GM19023 (cell line): ENCODE results near the gene ZDHHC8.

ENCODE experiments used
- ATAC-seq: cut with Tn5 transposase; IDR thresholded peaks from one replicate; pipeline ENCODE4 v1.9.1; 2021; ENCODE audit warnings: mild to moderate bottlenecking, moderate library complexity; ENCODE audit not compliant: unreplicated experiment

ZDHHC8 gene

DNA sequence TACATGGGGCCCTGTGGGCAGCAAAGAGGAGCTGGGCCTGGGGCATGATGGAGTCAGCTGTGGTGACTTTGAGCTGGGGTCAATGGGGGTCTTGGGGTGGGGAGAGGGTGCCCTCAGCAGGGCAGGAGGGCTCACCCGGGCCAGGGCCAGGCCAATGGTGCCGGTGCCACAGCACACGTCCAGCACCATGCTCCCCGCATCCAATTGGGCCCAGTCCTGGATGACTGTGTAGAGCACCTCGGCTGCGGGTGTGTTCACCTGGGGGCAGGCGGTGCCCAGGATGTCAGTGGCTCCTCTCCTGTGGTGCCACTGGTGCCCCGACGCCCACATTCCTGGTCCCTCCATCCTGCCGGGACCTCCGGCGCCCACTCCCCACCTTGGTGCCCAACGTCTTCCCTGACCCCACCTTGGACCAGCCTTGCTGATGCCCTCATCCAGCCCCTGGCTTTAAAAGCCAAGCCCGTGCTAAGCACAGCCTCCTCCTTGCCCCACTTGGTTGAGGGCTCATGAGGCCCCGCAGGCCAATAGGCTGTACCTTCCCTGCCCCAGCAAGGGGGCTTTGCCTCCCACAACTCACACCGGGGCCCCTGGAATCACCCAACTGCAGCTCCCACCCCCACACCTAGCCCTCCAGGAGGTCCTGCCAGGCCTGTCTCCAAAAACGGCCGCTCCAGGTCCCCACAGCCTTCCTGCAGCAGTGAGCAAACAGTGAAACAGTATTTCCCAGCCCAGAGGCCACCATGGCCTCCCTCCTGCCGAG, 17.9 kb upstream of the ZDHHC8 start:
- no peak for ATAC-seq

DNA sequence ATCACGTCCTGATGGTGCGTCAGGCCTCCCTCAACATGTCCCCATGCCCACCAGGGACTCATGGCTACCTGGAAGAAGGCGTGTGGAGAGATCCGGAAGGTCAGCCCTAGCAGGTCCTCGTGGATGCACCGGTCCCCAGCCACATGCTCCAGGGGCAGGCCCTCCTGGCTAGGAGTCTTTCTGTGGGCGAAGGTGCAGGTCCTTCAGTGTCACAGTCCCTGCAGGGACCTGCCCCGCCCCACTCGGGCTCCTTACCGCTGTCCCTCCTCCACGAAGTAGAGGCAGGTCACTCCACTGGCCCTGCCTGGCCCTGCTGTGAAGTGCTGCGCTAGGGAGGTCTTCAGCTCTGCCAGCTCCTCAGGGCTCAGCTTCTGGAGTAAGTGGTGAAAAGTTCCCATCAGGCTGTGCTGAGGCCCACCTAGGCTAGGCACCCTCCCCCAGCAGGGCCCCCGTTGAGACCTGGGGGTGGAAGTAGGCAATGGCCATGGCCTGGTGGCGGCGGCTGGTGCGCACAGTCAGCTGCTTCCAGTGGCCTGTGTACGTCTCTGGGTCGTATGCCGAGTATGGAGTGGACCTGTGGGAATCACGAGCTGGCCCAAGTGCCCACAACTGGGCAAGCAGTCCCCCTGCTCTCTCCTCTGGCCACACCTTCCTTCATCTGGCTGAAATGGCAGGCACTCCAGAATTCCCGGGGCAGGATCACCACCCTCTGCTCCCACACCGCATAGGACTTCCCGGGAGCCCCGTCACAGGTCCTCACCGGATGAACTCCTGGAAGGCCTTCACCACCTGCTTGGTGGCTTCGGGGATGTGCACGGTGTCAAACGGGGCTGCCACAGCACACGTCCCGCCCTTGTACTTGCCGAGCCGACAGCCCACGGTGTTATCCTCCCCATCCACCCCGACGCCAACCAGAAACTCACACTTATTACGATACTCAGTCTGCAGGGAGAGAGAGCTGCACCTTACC, 16.8 kb upstream of the ZDHHC8 start:
- ATAC-seq, result no peak

DNA sequence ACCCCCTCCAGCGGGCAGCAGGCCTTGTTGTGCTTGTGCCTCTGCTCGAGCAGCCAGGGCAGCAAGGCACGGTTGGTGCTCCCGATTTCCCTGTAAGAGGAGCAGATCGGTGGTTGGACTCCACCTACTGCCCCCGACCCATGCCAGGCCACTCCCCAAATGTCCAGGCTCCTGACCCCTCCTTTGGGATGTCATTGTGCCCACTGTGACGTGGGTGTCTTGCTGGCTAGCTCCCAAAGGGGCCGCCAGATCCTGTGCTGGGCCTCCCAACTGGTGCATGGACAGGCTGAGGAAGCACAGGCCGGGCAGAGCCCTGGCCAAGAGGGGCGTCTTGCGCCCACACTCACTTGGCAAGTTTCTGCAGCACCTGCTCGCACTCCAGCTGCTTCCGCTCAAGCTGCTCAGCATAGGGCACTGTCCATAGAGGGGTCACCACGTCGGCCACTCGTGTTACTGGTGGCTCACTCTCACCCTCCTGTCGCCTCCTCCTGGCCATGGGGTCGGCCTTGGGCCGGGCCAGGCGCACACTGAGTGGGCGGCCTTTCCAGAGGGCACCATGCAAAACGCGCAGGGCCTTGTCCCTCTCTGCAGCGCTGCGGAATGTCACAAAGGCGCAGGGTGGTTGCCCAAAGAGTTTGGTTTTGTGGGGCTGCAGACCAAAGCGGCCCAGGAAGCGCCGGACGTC, 15.8 kb upstream of the ZDHHC8 start, which contains the start of gene RANBP1:
Gene RANBP1 (plus strand): TSS at position 414 of the 685 bp plus-strand sequence. CDS start 81 bp downstream, at position 495.
- ATAC-seq, result no peak

DNA sequence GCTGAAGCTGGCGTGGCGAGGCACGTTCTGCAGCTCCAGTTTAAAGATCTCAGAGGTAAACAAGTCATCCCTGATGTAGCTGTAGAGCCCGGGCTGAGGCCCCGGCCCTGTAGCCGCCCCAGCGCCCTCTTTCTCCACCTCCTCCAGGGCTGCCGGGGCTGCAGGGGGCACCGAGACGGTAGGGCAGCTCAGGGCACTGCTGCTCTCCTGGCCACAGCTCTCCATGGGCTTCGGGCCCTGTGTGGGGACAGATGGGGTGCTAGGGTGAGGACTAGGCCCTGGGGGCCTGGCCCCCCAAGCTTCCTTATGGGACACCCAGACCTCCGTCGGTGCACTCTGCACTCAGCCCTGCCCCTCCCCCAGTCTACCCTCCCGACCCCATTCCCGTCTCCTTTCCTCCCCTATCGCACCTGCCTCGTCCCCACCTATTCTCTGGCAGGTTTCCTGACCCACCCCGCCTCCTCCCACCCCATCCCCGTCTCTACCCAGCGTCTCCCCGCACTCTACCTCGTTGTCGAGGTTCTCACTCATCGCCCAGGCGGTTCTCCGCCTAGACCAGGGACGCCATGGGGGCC, 15.1 kb upstream of the ZDHHC8 start:
- no peak for ATAC-seq

DNA sequence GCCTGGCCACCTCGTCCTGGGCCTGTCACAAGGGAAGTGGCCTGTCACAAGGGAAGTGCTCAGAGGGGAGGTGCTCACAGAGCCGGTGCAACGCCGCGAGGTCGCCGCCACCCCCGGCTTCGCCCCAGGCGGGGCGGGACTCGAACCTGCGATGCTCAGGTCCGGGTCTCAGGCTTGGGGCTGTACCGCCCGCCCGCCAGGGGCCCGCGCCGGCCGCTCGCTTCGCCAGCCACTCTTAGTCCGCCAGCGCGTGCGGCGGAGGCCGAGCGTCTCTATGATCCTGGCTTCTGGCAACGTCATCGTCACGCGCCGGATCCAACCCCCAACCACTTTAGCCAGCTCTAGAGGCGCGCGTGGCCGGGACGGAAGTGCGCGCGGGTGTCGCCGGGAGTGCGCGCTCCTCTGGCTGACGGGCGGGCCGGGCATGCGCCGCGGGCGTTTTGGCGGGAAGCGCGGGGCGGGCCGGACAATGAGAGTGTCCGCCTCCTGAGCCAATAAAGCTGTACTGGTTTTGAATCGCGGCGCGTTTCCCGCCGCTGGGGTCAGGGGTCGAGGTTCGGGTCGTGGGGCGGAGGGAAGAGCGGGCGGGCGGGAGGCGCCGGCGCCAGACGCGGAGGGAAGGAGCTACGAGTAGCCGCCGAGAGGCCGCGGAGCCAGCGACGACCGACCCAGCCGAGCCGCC, 14.5 kb upstream of the ZDHHC8 start, which contains the start of gene TRMT2A:
Gene TRMT2A (minus strand): TSS at position 276 of the 682 bp plus-strand sequence. CDS start 320 bp downstream, outside the sequence.
- peak; percentile 76 for ATAC-seq

DNA sequence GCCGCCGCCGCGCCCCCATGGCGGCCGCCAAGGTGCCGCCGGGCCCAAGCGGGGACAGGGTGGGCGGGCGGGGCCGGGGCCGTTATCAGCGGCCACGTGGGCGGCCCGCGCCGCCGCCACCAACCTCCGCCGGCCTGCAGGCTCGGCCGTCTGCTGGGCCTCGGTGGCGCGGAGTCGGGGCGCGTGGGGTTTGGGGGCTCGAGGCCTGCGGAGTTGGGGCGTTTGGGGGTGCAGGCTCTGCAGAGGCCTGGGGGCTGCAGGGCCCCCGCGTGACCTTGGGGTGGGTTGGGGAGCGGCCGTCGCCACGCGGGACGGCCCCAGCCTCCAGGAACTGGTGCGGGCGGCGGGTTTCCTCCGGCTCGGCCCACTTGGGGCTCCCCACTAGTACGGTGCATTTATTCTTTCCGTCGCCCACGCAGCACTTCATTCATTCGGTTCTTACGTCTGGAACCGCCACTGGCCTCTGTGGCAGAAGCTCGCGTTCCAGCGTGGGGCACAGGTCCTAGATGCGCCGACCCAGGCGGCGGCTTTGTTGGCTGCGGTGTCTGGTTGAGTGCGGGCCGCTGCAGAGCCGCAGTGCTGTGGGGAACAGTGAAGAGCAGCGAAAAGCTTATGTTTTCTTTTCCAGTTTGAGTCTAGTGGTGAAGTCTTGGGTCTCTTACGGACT, 13.8 kb upstream of the ZDHHC8 start:
- peak; percentile 18 for ATAC-seq

DNA sequence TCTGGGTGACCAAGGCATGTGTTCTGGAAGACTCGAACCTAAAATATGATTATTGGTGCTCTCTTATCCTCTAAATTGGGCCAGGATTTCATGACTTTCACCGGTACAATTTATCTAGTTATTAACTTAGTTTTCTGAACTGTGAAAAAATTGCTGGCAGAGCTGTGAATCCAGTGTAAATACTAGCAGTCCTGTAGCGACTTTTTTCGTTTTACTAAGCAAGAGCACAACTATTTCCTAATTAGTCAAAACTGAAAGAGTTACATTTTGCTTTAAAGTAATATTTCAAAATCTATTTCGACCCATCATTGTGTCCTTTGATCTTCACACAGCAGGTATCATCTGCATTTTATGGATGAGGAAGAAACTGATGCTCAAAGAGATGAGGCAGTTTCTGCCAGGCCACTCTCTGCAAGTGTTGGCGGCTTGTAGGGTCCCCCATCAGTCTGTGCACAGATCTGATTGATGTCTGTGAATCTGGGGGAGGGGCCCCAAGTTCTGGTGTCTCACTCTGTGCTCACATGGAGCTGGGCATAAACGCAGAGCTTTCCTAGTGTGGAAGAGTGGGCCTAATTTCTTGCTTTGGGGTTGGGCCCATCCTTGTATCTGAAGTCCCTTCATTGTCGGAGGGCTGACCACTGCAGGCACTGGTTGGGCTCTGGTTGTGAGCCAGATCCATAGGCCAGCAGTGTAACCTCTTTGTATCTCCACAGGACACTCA, 13.1 kb upstream of the ZDHHC8 start:
- ATAC-seq, result no peak

DNA sequence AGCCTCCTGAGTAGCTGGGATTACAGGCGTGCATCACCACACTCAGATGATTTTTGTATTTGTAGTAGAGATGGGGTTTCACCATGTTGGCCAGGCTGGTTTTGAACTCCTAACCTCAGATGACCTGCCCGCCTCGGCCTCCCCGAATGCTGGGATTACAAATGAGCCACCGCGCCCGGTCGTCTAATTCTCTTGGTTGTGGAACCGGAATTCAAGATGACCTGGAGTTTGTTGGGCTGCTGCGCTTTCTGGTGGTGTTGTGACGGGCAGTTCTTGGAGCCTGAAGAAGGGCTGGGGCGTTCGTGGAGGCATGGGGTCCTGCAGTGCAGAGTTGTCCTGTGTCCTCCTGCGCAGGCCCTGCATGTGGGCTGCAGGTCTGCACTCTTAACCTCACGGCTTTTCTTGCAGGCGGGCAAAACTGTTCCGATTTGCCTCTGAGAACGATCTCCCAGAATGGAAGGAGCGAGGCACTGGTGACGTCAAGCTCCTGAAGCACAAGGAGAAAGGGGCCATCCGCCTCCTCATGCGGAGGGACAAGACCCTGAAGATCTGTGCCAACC, 9.7 kb upstream of the ZDHHC8 start:
- ATAC-seq, result no peak

DNA sequence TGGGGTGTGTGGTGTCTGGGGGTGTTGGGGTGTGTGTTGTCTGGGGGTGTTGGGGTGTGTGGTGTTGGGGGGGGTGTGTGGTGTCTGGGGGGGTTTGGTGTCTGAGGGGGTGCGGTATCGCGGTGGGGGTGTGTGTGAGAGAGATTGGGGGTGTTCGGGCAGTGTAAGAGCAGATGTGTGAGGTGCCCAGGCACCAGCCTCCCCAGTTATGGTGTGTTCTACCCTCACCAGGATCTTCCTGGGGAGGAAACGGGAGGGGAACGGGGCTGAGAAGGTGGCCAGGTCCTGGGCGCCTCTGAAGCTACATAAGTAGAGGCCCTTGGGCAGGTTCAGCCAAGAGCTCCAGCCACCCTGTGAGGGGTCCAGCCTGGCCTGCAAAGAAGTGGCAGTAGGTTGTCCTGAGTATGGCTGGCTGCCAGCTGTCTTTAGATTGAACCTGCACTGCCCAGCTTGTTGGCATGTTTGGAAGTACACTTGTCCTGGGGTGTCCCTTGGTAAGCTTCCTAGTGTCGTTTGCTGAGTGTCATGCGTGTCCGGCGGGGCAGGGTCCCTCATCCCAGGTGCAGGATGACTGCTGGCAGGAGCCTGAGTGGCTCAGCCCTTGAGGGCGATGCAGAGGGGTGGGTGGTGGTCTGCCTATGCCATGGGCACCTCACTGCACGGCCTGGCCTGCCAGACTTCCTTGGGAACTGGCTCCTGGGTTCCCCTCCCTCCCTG, 8.1 kb upstream of the ZDHHC8 start:
- no peak for ATAC-seq

DNA sequence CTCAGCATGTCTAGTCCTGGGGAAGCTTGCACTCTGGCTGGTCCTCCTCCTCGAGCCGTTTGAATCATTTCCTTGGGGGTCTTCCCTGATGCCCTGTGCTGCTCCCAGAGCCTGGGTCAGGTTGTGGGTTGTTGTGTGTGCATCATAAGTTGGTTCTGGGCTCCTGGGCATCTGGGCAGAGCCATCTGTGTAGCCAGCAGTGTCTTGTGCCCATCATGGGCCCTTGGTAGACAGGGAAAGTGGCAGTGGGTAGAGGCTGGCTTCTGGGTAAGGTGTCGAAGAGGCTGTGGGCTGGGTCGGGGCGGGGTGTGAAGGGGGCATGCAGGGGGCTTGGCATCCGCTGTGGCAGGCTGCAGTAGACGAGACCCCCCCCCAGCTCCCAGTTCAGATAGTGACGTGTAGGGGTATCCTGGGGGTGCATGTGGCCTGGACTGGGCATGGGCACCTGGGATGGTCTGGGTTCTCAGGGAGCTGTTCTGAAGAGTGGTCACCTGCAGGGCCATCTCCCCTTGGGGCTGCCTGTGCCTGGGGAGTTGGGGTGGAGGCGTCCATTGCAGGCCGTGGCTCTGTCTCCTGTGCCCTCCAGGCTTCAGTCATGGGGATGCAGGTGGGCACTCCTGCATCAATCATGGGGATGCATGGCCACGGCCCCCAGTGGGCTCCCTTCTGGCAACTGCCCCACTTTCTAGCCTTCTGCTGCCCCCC, 7.4 kb upstream of the ZDHHC8 start:
- ATAC-seq, result no peak

DNA sequence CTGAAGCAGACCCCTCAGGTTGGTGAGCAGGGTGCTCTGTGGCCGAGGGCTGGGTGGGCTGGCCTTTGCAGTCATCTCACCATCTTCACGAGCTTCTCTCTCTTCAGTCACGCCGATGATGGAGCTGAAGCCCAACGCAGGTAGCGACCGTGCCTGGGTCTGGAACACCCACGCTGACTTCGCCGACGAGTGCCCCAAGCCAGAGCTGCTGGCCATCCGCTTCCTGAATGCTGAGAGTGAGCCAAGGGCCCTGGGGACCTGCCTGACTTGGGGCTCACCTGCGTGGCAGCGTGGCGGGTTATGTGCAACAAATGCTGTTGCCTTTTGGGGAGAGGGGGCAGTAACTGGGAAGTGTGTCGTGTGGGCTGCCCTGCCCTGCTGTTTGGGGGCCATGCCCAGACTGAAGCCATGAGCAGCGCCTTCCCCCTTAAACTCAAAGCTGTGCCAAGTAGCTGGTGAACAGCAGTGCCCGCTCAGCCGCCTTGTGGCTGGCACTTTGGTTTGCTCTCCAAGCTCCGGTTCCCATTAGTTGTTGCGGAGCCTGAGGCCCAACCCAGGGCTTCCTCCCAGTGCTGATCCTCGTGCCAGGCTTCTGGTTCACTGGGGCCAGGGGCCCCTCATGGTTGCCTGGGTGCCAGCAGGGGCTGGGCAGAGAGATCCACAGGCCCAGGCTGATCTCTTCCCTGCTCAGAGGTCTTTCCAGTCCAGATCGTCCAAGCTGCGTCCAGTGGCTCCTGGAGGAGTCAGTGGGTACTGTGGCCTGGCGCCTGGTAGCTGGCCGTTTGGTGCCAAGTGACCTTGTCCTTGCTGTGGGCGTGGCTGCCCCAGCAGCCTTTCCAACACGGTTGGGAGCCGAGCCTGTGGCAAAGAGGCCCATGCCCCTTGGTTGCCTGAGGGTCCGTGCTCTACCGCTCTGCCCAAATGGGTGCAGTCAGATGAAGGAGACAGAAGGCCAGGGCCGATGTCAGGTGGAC, 6.1 kb upstream of the ZDHHC8 start:
- ATAC-seq, result no peak

DNA sequence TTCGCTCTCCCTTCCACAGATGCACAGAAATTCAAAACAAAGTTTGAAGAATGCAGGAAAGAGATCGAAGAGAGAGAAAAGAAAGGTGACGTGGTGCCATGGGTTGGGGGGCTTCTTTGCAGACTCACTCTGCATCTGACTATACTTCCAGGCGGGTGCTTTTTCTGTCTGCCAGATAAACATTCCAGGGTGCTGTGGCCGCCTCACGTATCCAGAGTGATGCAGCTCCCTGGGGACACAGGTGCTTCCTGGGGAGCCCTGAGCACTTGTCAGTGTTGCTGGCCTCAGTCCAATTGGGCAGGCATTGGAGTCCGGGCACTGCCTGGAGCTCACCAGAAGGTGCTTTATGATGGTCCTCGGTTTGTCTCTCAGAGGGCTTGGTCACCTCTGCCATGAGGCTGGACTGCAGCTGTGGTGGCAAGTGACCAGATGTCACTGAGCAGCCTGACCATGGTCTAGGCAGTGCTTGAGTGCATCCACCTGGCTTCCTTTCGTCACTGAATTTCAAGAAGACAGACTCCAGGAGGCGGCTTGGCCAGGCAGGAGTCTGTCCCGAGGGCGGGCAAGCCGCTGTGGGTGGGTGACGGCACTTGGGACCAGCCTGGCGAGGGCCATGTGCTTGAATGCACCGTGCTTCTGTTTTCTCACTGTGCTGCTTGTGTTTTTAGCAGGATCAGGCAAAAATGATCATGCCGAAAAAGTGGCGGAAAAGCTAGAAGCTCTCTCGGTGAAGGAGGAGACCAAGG, 5.1 kb upstream of the ZDHHC8 start:
- no peak for ATAC-seq

DNA sequence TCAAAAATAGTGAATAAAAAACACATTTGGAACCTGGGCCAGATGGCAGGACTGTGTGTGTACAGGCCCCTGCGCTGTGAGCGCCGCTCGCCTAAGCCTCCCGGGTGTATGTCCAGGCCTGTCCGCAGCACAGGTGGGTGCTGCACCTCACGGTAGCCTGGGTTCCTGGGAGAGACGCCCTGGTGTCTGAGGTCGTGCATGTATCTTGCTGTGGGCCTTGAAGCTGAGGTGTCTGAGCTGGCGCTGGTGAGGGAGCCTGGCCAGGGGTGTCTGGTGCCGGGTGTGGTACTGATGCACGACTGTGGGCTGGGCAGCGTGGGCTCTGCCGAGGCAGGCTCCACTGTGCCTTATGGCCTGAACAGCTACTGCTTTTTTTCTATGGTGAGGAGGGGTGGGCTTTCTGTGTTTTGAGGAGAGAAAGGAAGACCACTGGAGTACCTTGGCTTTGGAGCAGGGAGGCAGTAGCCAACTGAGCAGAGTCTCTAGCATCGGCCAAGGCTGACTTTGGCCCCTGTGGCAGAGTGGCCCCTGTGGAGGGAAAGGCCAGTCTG, 4.2 kb upstream of the ZDHHC8 start:
- ATAC-seq, result no peak

DNA sequence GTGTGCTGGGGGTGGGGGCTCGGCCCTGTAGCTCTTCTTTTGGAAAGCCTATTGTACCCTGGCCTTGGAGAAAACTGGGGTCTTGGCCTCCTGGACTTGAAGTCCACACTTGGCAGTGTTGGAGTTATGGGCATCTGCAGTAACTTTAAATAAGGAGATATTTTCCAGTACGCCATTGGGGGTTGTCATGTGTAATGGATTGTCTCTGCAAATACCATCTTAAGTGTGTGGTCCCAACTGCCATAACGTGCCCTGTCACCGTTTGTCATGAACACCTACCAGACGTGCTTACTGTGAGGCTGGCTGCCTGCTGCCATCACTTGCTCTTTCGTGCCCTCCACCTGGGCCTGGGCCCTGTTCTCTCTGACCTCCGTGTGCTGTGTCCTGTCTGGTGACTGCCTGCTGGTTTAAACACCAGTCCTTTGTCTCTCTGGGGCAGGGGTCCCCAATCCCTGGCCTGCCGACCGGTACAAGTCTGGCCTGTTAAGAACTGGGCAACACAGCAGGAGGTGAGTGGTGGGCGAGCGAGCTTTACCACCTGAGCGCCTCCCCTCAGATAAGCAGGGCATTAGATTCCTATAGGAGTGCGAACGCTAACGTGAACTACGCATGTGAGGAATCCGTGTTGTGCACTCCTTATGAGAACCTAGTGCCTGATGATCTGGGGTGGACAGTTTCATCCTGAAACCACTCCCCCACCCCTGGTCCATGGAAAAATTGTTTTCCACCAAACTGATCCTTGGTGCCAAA, 3.6 kb upstream of the ZDHHC8 start:
- no peak for ATAC-seq

DNA sequence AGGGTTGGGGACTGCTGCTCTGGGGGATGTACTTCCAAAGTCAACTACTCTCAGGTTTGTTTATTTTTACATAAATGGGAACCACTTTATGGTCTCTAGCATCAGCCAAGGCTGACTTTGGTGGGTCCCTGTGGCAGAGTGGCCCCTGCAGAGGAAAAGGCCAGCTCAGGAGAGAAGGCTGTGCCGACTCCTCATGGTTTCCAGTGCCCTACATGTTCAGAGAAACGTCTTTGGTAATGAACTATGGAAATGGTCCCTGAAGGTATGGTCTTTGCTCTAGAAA, 3.0 kb upstream of the ZDHHC8 start:
- ATAC-seq, result no peak
